Central memory CD8-positive, alpha-beta T cell (primary cell): ENCODE results near the gene ORAI2.

Experiments used
- ATAC-seq: fragments of 150-1000 bp; cut with Tn5 transposase; replicated peaks from 2 replicates; pipeline ENCODE4 v1.10.0; 2022; ENCODE audit warnings: mild to moderate bottlenecking, moderate FRiP score, moderate number of reproducible peaks; ENCODE audit not compliant: poor library complexity, severe bottlenecking; ENCODE audit errors: extremely low read depth
- DNase-seq, 2 donors: peaks; one replicate each; pipeline ENCODE4 v3.0.0; 2021; ENCODE audit warnings: low spot score in 2 of 2
- H3K27ac Mint-ChIP-seq: one replicate; pipeline ENCODE4 v1.8.0; 2022; ENCODE audit warnings: low read depth, mild to moderate bottlenecking, moderate library complexity, mixed read lengths
- H3K27me3 Mint-ChIP-seq: one replicate; pipeline ENCODE4 v1.8.0; 2022; ENCODE audit warnings: mixed read lengths
- H3K36me3 Mint-ChIP-seq: one replicate; pipeline ENCODE4 v1.8.0; 2022; ENCODE audit warnings: mild to moderate bottlenecking, moderate library complexity, mixed read lengths; ENCODE audit not compliant: insufficient read depth
- H3K4me1 Mint-ChIP-seq: one replicate; pipeline ENCODE4 v1.8.0; 2022; ENCODE audit warnings: mixed read lengths
- H3K4me3 Mint-ChIP-seq: one replicate; pipeline ENCODE4 v1.8.0; 2022; ENCODE audit warnings: mild to moderate bottlenecking, moderate library complexity, mixed read lengths
- H3K9me3 Mint-ChIP-seq: one replicate; pipeline ENCODE4 v1.8.0; 2022; ENCODE audit warnings: mixed read lengths

ORAI2 gene

GRCh38 chr7:102436118-102436517 lies 2.7 kb downstream of the ORAI2 start:
- H3K4me1 Mint-ChIP-seq: peaks cover 26% of the 10 kb centered on the region
- H3K9me3 Mint-ChIP-seq: no peaks in the 10 kb centered on the region
- no peak for DNase-seq
- ATAC-seq: no peak
- no peaks in the 10 kb centered on the region for H3K27me3 Mint-ChIP-seq
- H3K4me3 Mint-ChIP-seq: peak overlapping the region; percentile 50
- peaks cover 29% of the 10 kb centered on the region for H3K36me3 Mint-ChIP-seq
- no peak overlapping the region for H3K27ac Mint-ChIP-seq

- DNase-seq (no peak), ATAC-seq (no peak)
- H3K27me3 Mint-ChIP-seq: no peaks in the 10 kb centered on the region
- H3K36me3 Mint-ChIP-seq: peaks cover 24% of the 10 kb centered on the region
- no peak overlapping the region for H3K4me3 Mint-ChIP-seq
- H3K27ac Mint-ChIP-seq: no peak overlapping the region
- H3K9me3 Mint-ChIP-seq: no peaks in the 10 kb centered on the region
- peaks cover 7% of the 10 kb centered on the region for H3K4me1 Mint-ChIP-seq
These were observed 6.8 kb downstream of the ORAI2 start for GRCh38 chr7:102439963-102440795.

GRCh38 chr7:102444961-102445673 lies 11.7 kb downstream of the ORAI2 start:
- DNase-seq (no peak), ATAC-seq (no peak)
- H3K4me1 Mint-ChIP-seq: no peaks in the 10 kb centered on the region
- no peaks in the 10 kb centered on the region for H3K9me3 Mint-ChIP-seq
- H3K4me3 Mint-ChIP-seq: no peak overlapping the region
- peaks cover 22% of the 10 kb centered on the region for H3K36me3 Mint-ChIP-seq
- peak overlapping the region; percentile 41 for H3K27ac Mint-ChIP-seq
- H3K27me3 Mint-ChIP-seq: no peaks in the 10 kb centered on the region

- no peaks in the 10 kb centered on the region for H3K27me3 Mint-ChIP-seq
- ATAC-seq: no peak
- peaks cover 22% of the 10 kb centered on the region for H3K36me3 Mint-ChIP-seq
- no peaks in the 10 kb centered on the region for H3K4me1 Mint-ChIP-seq
- H3K9me3 Mint-ChIP-seq: no peaks in the 10 kb centered on the region
- no peak for DNase-seq
- no peak overlapping the region for H3K4me3 Mint-ChIP-seq
- no peak overlapping the region for H3K27ac Mint-ChIP-seq
These were observed 12.3 kb downstream of the ORAI2 start for GRCh38 chr7:102445674-102446071.

- Mint-ChIP-seq H3K27ac (peak overlapping the region; percentile 62), H3K27me3 (no peaks in the 10 kb centered on the region), H3K4me3 (no peak overlapping the region), H3K4me1 (no peaks in the 10 kb centered on the region), H3K9me3 (no peaks in the 10 kb centered on the region), H3K36me3 (peaks cover 18% of the 10 kb centered on the region)
- ATAC-seq (no peak), DNase-seq (no peak)
These were observed 13.2 kb downstream of the ORAI2 start for GRCh38 chr7:102446387-102447156.

- Mint-ChIP-seq H3K4me1 (no peaks in the 10 kb centered on the region), H3K9me3 (no peaks in the 10 kb centered on the region), H3K27ac (peak overlapping the region; percentile 62), H3K27me3 (no peaks in the 10 kb centered on the region), H3K36me3 (peaks cover 14% of the 10 kb centered on the region), H3K4me3 (no peak overlapping the region)
- DNase-seq (no peak), ATAC-seq (no peak)
These were observed 13.9 kb downstream of the ORAI2 start for GRCh38 chr7:102447311-102447710.

- Mint-ChIP-seq H3K36me3 (peaks cover 10% of the 10 kb centered on the region), H3K9me3 (no peaks in the 10 kb centered on the region), H3K4me1 (no peaks in the 10 kb centered on the region), H3K27ac (no peak overlapping the region), H3K27me3 (no peaks in the 10 kb centered on the region), H3K4me3 (no peak overlapping the region)
- no peak for ATAC-seq
- no peak for DNase-seq
These were observed 15.8 kb downstream of the ORAI2 start for GRCh38 chr7:102449136-102449535.

GRCh38 chr7:102450242-102450641 lies 16.9 kb downstream of the ORAI2 start:
- no peak overlapping the region for H3K4me3 Mint-ChIP-seq
- DNase-seq: no peak
- H3K36me3 Mint-ChIP-seq: peaks cover 8% of the 10 kb centered on the region
- peak overlapping the region; percentile 55 for H3K27ac Mint-ChIP-seq
- H3K27me3 Mint-ChIP-seq: no peaks in the 10 kb centered on the region
- no peaks in the 10 kb centered on the region for H3K9me3 Mint-ChIP-seq
- no peaks in the 10 kb centered on the region for H3K4me1 Mint-ChIP-seq
- peak; percentile 73 for ATAC-seq

GRCh38 chr7:102451371-102452054 lies 18.1 kb downstream of the ORAI2 start:
- no peak for ATAC-seq

GRCh38 chr7:102452451-102452850 lies 19.1 kb downstream of the ORAI2 start:
- Mint-ChIP-seq H3K27me3 (no peaks in the 10 kb centered on the region), H3K4me1 (no peaks in the 10 kb centered on the region), H3K9me3 (no peaks in the 10 kb centered on the region), H3K36me3 (peaks cover 8% of the 10 kb centered on the region), H3K27ac (no peak overlapping the region), H3K4me3 (no peak overlapping the region)
- ATAC-seq: no peak
- no peak for DNase-seq

More at GRCh38 chr7:102451371-102452054, 18.1 kb downstream of the ORAI2 start:
- no peak for DNase-seq
- no peaks in the 10 kb centered on the region for H3K27me3 Mint-ChIP-seq
- H3K27ac Mint-ChIP-seq: no peak overlapping the region
- peaks cover 9% of the 10 kb centered on the region for H3K36me3 Mint-ChIP-seq
- no peaks in the 10 kb centered on the region for H3K9me3 Mint-ChIP-seq
- no peak overlapping the region for H3K4me3 Mint-ChIP-seq
- no peaks in the 10 kb centered on the region for H3K4me1 Mint-ChIP-seq

GRCh38 chr7:102453319-102453718 lies 19.9 kb downstream of the ORAI2 start:
- Mint-ChIP-seq H3K27ac (no peak overlapping the region), H3K4me3 (no peak overlapping the region), H3K27me3 (no peaks in the 10 kb centered on the region), H3K9me3 (no peaks in the 10 kb centered on the region), H3K4me1 (no peaks in the 10 kb centered on the region), H3K36me3 (peaks cover 8% of the 10 kb centered on the region)
- DNase-seq (no peak), ATAC-seq (no peak)

GRCh38 chr7:102454468-102454867 lies 21.1 kb downstream of the ORAI2 start:
- no peak for DNase-seq
- no peaks in the 10 kb centered on the region for H3K4me1 Mint-ChIP-seq
- H3K9me3 Mint-ChIP-seq: no peaks in the 10 kb centered on the region
- no peak for ATAC-seq
- no peaks in the 10 kb centered on the region for H3K27me3 Mint-ChIP-seq
- H3K36me3 Mint-ChIP-seq: peaks cover 9% of the 10 kb centered on the region
- H3K4me3 Mint-ChIP-seq: no peak overlapping the region
- peak overlapping the region; percentile 59 for H3K27ac Mint-ChIP-seq
